DND-41 (cell line): ENCODE data around the gene NAIF1.
A peak's percentile ranks its signal among the peaks of the same experiment; 100 is the strongest.

Experiments used
- ATAC-seq: fragments of 200-7000 bp; cut with Tn5 transposase; 3 replicates; pipeline ENCODE4 v1.9.1; 2021; ENCODE audit warnings: low read depth; ENCODE audit not compliant: insufficient read depth
- DNase-seq: peaks from one replicate; pipeline ENCODE4 v3.0.0-alpha.2; 2020
- H2AFZ ChIP-seq: 2 replicates; pipeline ENCODE4 v1.6.0; 2012; ENCODE audit warnings: low read depth, low read length
- H3K27ac ChIP-seq: 2 replicates; pipeline ENCODE4 v1.5.1; 2012; ENCODE audit warnings: low read length, inconsistent platforms
- H3K27me3 ChIP-seq: fragments of 200-600 bp; sonication (generic); 2 replicates; pipeline ENCODE4 v1.6.0; 2012; ENCODE audit warnings: low read length, mild to moderate bottlenecking, inconsistent platforms; ENCODE audit not compliant: insufficient read depth, poor library complexity
- H3K36me3 ChIP-seq: 2 replicates; pipeline ENCODE4 v1.5.1; 2012; ENCODE audit warnings: low read length, inconsistent platforms; ENCODE audit not compliant: insufficient read depth
- H3K4me1 ChIP-seq: 2 replicates; pipeline ENCODE4 v1.5.1; 2012; ENCODE audit warnings: mild to moderate bottlenecking, low read length; ENCODE audit not compliant: insufficient read depth
- H3K4me2 ChIP-seq: 2 replicates; pipeline ENCODE4 v1.6.0; 2012; ENCODE audit warnings: mild to moderate bottlenecking, moderate library complexity, low read length, inconsistent platforms; ENCODE audit not compliant: insufficient read depth
- H3K4me3 ChIP-seq, 2 experiments: fragments of 200-600 bp in 1 of 2; shearing (Covaris generic) in 1 of 2; 2 replicates each; pipeline ENCODE4 v1.5.1; 2012 to 2016; ENCODE audit warnings: inconsistent platforms in 2 of 2, low read length in 2 of 2, mild to moderate bottlenecking in 2 of 2, low read depth in 1 of 2, moderate library complexity in 1 of 2
- H3K79me2 ChIP-seq: 2 replicates; pipeline ENCODE4 v1.6.0; 2012; ENCODE audit warnings: low read length, inconsistent platforms; ENCODE audit not compliant: insufficient read depth
- H3K9ac ChIP-seq: 2 replicates; pipeline ENCODE4 v1.6.0; 2012; ENCODE audit warnings: low read depth, mild to moderate bottlenecking, inconsistent platforms, low read length, moderate library complexity
- H3K9me3 ChIP-seq: 2 replicates; pipeline ENCODE4 v1.5.1; 2012; ENCODE audit warnings: low read length, moderate library complexity, mild to moderate bottlenecking, inconsistent platforms; ENCODE audit not compliant: insufficient read depth, severe bottlenecking
- H4K20me1 ChIP-seq: 2 replicates; pipeline ENCODE4 v1.6.0; 2012; ENCODE audit warnings: low read length; ENCODE audit not compliant: insufficient read depth
- CTCF ChIP-seq: IDR thresholded peaks from 2 replicates; pipeline ENCODE4 v1.5.1; 2012; ENCODE audit warnings: borderline replicate concordance, low read length, moderate library complexity, mild to moderate bottlenecking; ENCODE audit not compliant: poor library complexity, severe bottlenecking; ENCODE audit errors: extremely low read depth
- EZH2 ChIP-seq: IDR thresholded peaks from 3 replicates; pipeline ENCODE4 v1.6.1; 2012; ENCODE audit warnings: borderline replicate concordance, low read depth, mild to moderate bottlenecking, moderate library complexity, low read length, inconsistent platforms; ENCODE audit not compliant: severe bottlenecking

Gene NAIF1

GRCh38 chr9:128020692-128021091 is 46.4 kb downstream of the NAIF1 start:
- Histone ChIP-seq H3K4me3 (no peak overlapping the region), H3K4me2 (no peak overlapping the region), H3K27me3 (no peaks in the 10 kb centered on the region), H3K79me2 (no peaks in the 10 kb centered on the region), H3K27ac (no peak overlapping the region), H3K9ac (no peak overlapping the region), H3K4me1 (peaks cover 6% of the 10 kb centered on the region), H2AFZ (no peak overlapping the region), H3K9me3 (no peaks in the 10 kb centered on the region), H4K20me1 (no peaks in the 10 kb centered on the region), H3K36me3 (no peaks in the 10 kb centered on the region)
- ATAC-seq (no peak), DNase-seq (no peak)
- TF ChIP-seq EZH2 = no peak
- peak; percentile 44 for TF ChIP-seq CTCF

GRCh38 chr9:128015696-128016095 is 51.4 kb downstream of the NAIF1 start:
- H2AFZ ChIP-seq = no peak overlapping the region
- no peaks in the 10 kb centered on the region for H3K27me3 ChIP-seq
- H3K9me3 ChIP-seq = no peaks in the 10 kb centered on the region
- no peaks in the 10 kb centered on the region for H4K20me1 ChIP-seq
- no peak overlapping the region for H3K9ac ChIP-seq
- ATAC-seq = no peak
- H3K36me3 ChIP-seq = no peaks in the 10 kb centered on the region
- H3K4me2 ChIP-seq = no peak overlapping the region
- no peak overlapping the region for H3K4me3 ChIP-seq
- no peak overlapping the region for H3K27ac ChIP-seq
- H3K4me1 ChIP-seq = no peaks in the 10 kb centered on the region
- no peak for TF ChIP-seq EZH2
- TF ChIP-seq CTCF = no peak
- DNase-seq = no peak
- H3K79me2 ChIP-seq = no peaks in the 10 kb centered on the region
